HG02938 (cell line): ENCODE results near the gene MPDZ.

Source experiments
- ATAC-seq: cut with Tn5 transposase; IDR thresholded peaks from one replicate; pipeline ENCODE4 v1.9.1; 2021; ENCODE audit warnings: mild to moderate bottlenecking, moderate library complexity; ENCODE audit not compliant: unreplicated experiment

Gene MPDZ

GRCh38 chr9:13088720-13089427 lies 190.6 kb downstream of the MPDZ start:
- ATAC-seq, result no peak

DNA sequence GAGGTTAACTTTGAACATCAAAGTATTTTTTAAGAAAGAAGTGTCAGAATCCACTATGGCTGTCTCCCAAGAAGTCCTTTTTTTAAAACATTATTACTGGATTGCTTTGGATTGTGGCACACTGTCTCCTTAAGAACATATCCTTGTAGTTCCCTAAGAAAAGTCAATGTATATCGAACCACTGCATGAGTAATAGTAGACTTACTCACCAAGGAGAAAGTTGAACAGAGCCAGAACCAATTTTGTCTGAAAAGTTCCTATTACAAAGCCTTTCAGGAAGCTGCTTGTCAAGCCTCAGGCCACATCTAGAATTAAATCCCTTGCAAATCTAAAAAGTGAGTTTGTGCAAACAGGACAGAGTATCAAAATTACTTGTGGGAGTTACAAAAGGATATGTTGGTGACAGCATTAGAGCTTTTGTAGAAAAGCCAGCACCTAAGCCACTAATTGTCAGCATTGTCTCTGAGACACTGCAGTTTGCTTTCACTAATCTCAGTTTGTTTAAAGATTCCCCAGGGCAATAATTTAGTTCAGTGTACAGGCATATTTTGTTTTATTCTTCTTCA lies 195.4 kb downstream of the MPDZ start:
- ATAC-seq, result no peak

DNA sequence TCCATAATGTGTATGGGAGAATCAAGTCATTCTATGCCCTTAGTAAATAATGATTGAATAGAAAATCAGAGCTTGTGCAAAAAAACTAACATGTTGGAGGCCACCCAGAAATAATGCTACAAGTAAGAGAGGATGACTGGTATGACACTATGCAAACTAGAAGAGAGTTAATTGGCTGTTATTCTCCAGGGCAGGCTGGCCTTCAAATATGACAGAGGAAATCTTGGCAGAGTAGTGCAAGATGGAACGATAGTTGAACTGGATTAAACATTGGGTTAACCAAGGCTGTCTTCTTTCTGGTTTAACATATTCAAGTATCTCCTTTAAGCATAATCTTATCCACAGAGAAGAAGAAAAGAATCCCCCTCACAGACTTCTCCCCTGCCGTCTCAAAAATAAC lies 196.1 kb downstream of the MPDZ start:
- no peak for ATAC-seq

- no peak for ATAC-seq
Measured at GRCh38 chr9:13082796-13083195, 196.7 kb downstream of the MPDZ start.

DNA sequence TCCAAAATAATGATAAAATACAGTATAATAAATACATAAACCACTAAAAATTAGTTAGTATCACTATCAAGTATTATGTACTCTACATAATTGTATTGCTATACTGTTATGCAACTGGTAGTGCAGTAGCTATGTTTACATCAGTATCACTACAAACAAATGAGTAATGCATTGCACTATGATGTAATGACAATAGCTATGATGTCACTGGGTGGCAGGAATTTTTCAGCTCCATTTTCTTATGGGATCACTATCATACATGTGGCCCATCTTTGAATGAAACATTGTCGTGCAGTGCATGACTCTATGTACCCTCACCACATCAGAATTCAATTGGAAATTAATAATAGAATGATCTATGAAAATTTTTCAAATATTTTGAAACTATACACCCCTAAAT lies 201.3 kb downstream of the MPDZ start:
- ATAC-seq, result no peak

DNA sequence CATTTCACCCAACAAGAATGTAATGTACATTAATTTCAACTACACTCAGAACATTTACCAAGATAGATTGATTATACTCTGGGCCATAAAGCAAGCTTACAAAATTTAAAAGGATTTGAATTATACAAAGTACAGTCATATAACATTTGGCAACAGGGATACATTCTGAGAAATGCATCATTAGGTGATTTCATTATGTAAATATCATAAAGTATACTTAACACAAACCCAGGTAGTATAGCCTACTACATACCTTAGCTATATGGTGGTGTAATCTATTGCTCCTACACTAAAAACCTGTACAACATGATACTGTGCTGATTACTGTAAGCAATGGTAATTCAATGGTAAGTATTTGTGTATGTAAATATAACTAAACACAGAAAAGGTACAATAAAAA lies 202.9 kb downstream of the MPDZ start:
- ATAC-seq, result no peak

DNA sequence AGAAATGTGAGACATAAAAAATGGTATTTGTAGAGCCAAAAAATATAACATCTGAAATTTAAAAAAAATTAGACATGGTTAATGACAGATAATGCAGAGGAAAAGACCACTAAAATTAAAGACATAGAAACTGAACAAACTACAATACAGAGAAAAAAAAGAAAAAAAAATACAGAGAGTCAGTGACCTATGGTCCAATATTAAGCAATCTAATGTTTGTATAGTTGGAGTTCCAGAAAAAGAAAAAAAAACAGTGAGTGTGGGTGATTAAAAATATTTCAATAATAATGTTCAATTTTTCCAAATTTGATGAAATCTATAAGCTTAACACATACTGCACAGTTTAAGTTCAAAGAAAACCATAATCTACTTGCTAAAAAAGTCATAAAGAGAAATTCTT lies 207.6 kb downstream of the MPDZ start:
- ATAC-seq, result no peak

- ATAC-seq, result no peak
Measured at GRCh38 chr9:13070612-13071595, 208.6 kb downstream of the MPDZ start.

GRCh38 chr9:13069498-13069897 lies 210.0 kb downstream of the MPDZ start:
- ATAC-seq, result no peak

DNA sequence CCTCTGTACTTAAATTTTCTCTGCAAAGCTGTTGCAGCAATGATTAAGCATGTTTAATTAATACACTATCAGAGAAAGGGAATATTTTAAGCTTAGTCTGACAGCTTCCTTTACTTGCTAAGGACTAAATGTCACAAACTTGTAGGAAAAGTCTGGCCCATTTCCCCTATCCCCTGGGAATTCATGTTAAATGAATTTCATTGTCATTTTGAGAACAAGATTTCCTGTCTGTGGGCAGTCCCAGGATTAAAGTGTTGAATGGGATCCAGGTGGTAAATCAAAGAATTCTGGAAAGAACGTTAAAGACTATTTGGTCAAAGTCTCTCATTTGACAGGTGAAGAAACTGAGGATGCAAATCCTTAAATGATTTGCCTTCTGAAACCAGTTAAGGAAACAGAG lies 214.8 kb downstream of the MPDZ start:
- ATAC-seq, result no peak

GRCh38 chr9:13063880-13064459 lies 215.5 kb downstream of the MPDZ start:
- ATAC-seq, result no peak

DNA sequence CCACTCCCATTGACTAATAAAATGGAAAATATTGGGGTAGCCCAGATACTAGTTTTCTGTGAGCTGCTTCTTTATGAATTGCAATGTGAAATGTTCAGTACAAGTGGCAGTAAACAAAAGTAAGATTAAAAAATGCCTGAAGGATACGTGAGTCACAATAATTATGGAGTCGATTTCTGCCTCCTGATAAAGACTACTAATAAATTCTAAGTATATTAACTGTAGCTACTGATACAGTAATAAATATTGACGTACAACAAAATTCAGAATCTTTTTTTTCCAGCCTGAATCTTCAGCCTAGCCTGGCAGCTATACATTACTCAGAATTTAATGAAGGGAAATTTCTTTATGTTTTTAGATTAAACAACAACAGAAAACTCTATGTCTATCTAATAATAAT lies 218.1 kb downstream of the MPDZ start:
- no peak for ATAC-seq
